OCI-LY3 (cell line): ENCODE results near the gene DLX5.

ENCODE experiments used
- EZH2phosphoT487 ChIP-seq: fragments of 200-600 bp; shearing (Covaris generic); IDR thresholded peaks from 2 replicates; pipeline ENCODE4 v1.6.1; 2018; ENCODE audit warnings: antibody characterized with exemption, mixed run types, low read depth
- TF ChIP-seq, protein P1 (sequence below): fragments of 200-600, 300-600 bp; sonication (generic); IDR thresholded peaks from 2 replicates; pipeline ENCODE4 v1.5.1; 2014; ENCODE audit warnings: antibody characterized with exemption, low read length, low read depth

DNA sequence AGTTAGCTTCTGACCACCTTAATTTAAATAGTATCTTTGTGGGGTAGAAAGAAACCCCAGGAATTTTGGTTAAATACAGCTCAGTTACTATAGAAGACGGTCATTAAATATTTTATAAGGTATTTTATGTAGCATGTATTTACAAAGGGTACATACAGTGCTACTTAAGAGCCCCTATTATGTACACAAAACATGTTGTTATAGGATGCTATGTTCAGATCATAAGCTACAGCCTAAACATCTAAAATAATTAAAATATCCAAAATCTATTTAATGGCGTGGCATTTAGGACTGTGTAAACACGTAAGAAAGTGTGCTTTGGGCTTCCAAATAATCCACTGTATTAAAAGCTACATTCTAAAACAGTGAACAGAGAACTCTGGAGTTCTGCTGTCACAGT is 39.4 kb upstream of the DLX5 start:
- TF ChIP-seq, protein P1, sequence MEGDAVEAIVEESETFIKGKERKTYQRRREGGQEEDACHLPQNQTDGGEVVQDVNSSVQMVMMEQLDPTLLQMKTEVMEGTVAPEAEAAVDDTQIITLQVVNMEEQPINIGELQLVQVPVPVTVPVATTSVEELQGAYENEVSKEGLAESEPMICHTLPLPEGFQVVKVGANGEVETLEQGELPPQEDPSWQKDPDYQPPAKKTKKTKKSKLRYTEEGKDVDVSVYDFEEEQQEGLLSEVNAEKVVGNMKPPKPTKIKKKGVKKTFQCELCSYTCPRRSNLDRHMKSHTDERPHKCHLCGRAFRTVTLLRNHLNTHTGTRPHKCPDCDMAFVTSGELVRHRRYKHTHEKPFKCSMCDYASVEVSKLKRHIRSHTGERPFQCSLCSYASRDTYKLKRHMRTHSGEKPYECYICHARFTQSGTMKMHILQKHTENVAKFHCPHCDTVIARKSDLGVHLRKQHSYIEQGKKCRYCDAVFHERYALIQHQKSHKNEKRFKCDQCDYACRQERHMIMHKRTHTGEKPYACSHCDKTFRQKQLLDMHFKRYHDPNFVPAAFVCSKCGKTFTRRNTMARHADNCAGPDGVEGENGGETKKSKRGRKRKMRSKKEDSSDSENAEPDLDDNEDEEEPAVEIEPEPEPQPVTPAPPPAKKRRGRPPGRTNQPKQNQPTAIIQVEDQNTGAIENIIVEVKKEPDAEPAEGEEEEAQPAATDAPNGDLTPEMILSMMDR = no peak
- TF ChIP-seq EZH2phosphoT487 = no peak
